KMS-11 (cell line): Measurements from ENCODE around the gene CCL4.

ENCODE experiments used
- H2AFZ ChIP-seq: fragments of 200-600 bp; sonication (generic); 2 replicates; pipeline ENCODE4 v1.6.1; 2016; ENCODE audit warnings: antibody characterized with exemption, mixed run types, low read depth
- H3K27ac ChIP-seq: fragments of 200-600 bp; sonication (generic); 2 replicates; pipeline ENCODE4 v1.6.1; 2016; ENCODE audit warnings: mild to moderate bottlenecking, mixed run types
- H3K27me3 ChIP-seq: fragments of 200-600 bp; sonication (generic); 2 replicates; pipeline ENCODE4 v1.6.1; 2017; ENCODE audit warnings: mild to moderate bottlenecking, low read depth, mixed run types, moderate library complexity; ENCODE audit not compliant: insufficient read depth
- H3K36me3 ChIP-seq: fragments of 200-600 bp; sonication (generic); 2 replicates; pipeline ENCODE4 v1.6.1; 2017; ENCODE audit warnings: mild to moderate bottlenecking, mixed run types; ENCODE audit not compliant: insufficient read depth
- H3K4me1 ChIP-seq: fragments of 200-600 bp; sonication (generic); 2 replicates; pipeline ENCODE4 v1.6.1; 2016; ENCODE audit warnings: mild to moderate bottlenecking, low read depth, mixed run types; ENCODE audit not compliant: poor library complexity, severe bottlenecking
- H3K4me2 ChIP-seq: fragments of 200-600 bp; sonication (generic); 2 replicates; pipeline ENCODE4 v1.7.0; 2016; ENCODE audit warnings: mild to moderate bottlenecking, mixed run types
- H3K4me3 ChIP-seq: fragments of 200-600 bp; sonication (generic); IDR thresholded peaks from 2 replicates; pipeline ENCODE4 v1.6.1; 2017; ENCODE audit warnings: low read depth, low read length, mixed read lengths; ENCODE audit not compliant: insufficient read depth
- H3K79me2 ChIP-seq: fragments of 200-600 bp; sonication (generic); 2 replicates; pipeline ENCODE4 v1.6.1; 2016; ENCODE audit warnings: low read depth, mixed run types; ENCODE audit not compliant: insufficient read depth
- H3K9ac ChIP-seq: fragments of 200-600 bp; sonication (generic); 2 replicates; pipeline ENCODE4 v1.6.1; 2016; ENCODE audit warnings: mild to moderate bottlenecking, mixed run types
- H4K20me1 ChIP-seq: fragments of 200-600 bp; sonication (generic); 2 replicates; pipeline ENCODE4 v1.6.1; 2016; ENCODE audit warnings: mild to moderate bottlenecking, mixed run types; ENCODE audit not compliant: insufficient read depth
- CTCF ChIP-seq: fragments of 200-600 bp; sonication (generic); conservative IDR thresholded peaks from 2 replicates; pipeline ENCODE4 v1.6.1; 2017; ENCODE audit warnings: low read depth, mild to moderate bottlenecking, antibody characterized with exemption, low read length, moderate library complexity, mixed read lengths

CCL4 gene

GRCh38 chr17:36128411-36128978 is 24.9 kb downstream of the CCL4 start:
- H2AFZ ChIP-seq: no peak overlapping the region
- no peak overlapping the region for H3K4me3 ChIP-seq
- no peak overlapping the region for H3K4me2 ChIP-seq
- H4K20me1 ChIP-seq: no peaks in the 10 kb centered on the region
- H3K36me3 ChIP-seq: no peaks in the 10 kb centered on the region
- no peak for TF ChIP-seq CTCF
- no peak overlapping the region for H3K9ac ChIP-seq
- H3K4me1 ChIP-seq: no peaks in the 10 kb centered on the region
- H3K79me2 ChIP-seq: no peaks in the 10 kb centered on the region
- no peaks in the 10 kb centered on the region for H3K27me3 ChIP-seq
- H3K27ac ChIP-seq: no peak overlapping the region

- Histone ChIP-seq H3K4me1 (no peaks in the 10 kb centered on the region), H3K4me3 (no peak overlapping the region), H2AFZ (no peak overlapping the region), H3K79me2 (no peaks in the 10 kb centered on the region), H4K20me1 (no peaks in the 10 kb centered on the region), H3K27ac (no peak overlapping the region), H3K27me3 (no peaks in the 10 kb centered on the region), H3K4me2 (no peak overlapping the region), H3K9ac (no peak overlapping the region), H3K36me3 (no peaks in the 10 kb centered on the region)
- TF ChIP-seq CTCF: no peak
Measured at GRCh38 chr17:36129616-36130015, 26.0 kb downstream of the CCL4 start.

- Histone ChIP-seq H3K4me1 (no peaks in the 10 kb centered on the region), H3K27ac (no peak overlapping the region)
- no peak for TF ChIP-seq CTCF
Measured at GRCh38 chr17:36130346-36130745, 26.7 kb downstream of the CCL4 start.

GRCh38 chr17:36131421-36131820 is 27.8 kb downstream of the CCL4 start:
- TF ChIP-seq CTCF: no peak
- Histone ChIP-seq H3K79me2 (no peaks in the 10 kb centered on the region), H3K27me3 (no peaks in the 10 kb centered on the region), H3K27ac (no peak overlapping the region), H4K20me1 (no peaks in the 10 kb centered on the region), H3K4me3 (no peak overlapping the region), H3K36me3 (no peaks in the 10 kb centered on the region), H3K4me1 (peaks cover 6% of the 10 kb centered on the region), H3K4me2 (no peak overlapping the region), H3K9ac (no peak overlapping the region), H2AFZ (no peak overlapping the region)

More at GRCh38 chr17:36130346-36130745, 26.7 kb downstream of the CCL4 start:
- Histone ChIP-seq H3K9ac (no peak overlapping the region), H3K4me3 (no peak overlapping the region), H3K79me2 (no peaks in the 10 kb centered on the region), H3K36me3 (no peaks in the 10 kb centered on the region), H4K20me1 (no peaks in the 10 kb centered on the region), H2AFZ (no peak overlapping the region), H3K4me2 (no peak overlapping the region), H3K27me3 (no peaks in the 10 kb centered on the region)
